Skin epidermis (tissue), 12 donors: ENCODE data around the gene RBMS2.

Experiments
- H3K27ac ChIP-seq, 21 experiments: fragments of 200-600 bp; sonication (generic) in 11 of 21; one replicate each; pipeline ENCODE4 v1.5.0; 2020; ENCODE audit warnings: mild to moderate bottlenecking in 3 of 21, inconsistent platforms in 2 of 21, moderate library complexity in 2 of 21
- H3K4me3 ChIP-seq, 7 experiments: fragments of 200-600 bp; sonication (generic) in 2 of 7; one replicate each; pipeline ENCODE4 v1.5.0; 2020; ENCODE audit warnings: inconsistent platforms in 2 of 7, mild to moderate bottlenecking in 2 of 7, moderate library complexity in 1 of 7

RBMS2 gene

DNA sequence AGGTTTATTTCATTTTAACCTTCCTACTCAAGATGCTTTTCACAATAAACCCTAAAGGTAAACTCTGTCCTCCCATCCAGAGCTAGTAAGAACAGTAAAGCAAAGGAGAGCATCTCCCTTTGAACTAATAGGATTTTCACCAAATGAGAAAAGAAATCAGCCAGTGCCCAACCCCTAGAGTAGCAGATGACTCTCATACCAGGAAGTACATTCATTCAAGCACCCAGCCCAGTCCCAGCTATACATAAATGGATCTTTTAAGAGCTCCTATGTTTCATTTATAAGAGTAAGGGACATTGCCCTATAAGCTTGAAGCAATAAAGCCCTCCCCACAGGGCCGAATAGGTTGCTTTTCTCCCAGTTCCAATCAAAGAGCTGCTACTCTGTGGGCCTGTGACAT lies 100.9 kb downstream of the RBMS2 start:
- Histone ChIP-seq H3K4me3 (no peak overlapping the region), H3K27ac (no peak overlapping the region)

DNA sequence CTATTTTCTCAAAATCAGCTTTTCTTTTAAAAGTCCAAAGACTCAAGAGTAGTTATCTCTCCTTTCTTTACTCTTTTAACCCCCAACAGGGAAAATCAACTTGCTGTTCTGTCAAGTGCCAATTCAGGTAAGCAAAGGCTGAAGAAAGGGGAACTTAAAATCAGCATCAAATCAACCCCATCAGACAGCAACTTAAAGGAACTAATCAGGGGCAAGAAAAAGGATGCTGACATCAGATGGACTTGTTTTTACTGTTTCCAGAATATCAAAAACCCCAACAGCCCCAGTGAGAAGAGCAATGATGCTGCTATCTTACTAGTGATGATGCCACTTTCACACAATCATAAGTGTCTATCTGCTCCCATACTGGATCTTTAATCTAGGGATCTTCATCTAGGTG lies 105.1 kb downstream of the RBMS2 start:
- Histone ChIP-seq H3K4me3 (no peak overlapping the region), H3K27ac (peak overlapping the region in 3 of 21 experiments; percentile 18 to 46 (median 43))

DNA sequence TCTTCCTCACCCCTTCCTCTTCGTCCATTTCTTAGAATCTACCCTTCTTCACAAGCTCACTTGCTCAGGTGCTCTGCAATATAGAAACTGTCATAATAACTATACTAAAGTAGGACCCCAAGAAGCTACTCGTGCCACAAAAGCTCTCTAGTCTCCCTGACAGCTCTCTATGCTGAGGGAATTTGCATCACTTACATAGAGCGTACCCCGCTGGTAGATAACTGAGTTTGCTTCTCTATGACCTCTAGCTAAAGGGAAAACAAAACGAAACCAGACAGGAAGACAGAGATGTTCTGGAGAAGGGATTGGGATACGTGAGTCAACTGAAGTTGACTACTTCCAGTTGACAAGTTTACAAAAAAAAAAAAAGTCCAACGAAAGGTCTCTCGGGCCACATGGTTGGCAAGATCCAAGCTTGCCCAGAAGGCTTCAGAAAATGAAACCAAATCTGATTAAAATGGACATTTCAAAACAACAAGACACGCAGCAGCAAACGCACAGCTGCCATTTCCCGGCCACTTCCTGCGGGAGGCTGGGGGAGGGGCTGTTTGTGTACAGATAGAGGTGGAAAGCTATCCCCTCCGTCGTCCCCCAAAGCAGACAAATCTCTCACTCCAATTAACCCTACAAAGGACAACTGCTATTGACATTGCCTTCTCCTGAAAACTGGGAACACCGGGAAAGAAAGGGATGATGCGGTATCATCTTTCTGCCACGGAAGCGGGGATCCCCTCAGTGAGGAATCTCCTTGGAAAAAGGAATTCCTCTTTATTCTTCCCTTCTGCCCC lies 107.2 kb downstream of the RBMS2 start:
- H3K27ac ChIP-seq: peak overlapping the region; percentile 75 to 99 (median 96)
- peak overlapping the region; percentile 75 to 99 (median 92) for H3K4me3 ChIP-seq

DNA sequence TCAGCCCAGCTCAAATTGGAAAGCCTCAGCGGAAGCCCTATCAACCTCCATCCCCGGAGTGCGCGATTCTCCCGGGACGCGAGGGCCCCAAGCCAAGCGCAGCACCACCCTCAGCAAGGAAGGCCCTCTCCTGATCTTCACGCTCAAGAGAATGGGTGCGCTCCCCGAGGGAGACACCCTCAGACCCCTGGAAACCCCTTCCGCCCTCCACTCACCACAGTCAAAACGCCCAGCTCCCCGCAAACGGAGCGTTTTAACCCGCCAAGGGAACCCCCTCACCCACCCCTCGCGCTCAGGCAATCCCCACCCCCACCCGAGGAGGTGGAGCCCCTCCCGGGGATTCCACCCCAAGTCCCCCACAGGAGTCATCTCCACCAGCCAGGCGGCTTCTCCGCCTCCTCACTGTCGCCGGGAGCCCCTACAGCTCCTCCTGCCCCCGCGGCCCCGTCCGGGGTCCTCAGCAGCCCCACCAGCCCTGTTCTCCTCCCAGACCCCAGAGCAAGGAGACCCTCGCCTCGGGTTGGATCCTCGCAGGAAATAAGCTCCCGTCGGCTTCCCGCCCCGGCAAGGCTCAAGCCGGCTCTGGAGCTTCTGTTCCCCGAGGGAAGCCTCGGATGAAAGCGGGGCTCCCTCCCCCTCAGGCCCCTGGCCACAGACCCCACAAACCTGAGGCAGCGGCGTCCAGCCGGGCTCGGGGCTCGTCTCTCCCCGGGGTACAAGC lies 108.0 kb downstream of the RBMS2 start:
- H3K27ac ChIP-seq: peak overlapping the region; percentile 75 to 99 (median 96)
- H3K4me3 ChIP-seq: peak overlapping the region; percentile 75 to 99 (median 92)

DNA sequence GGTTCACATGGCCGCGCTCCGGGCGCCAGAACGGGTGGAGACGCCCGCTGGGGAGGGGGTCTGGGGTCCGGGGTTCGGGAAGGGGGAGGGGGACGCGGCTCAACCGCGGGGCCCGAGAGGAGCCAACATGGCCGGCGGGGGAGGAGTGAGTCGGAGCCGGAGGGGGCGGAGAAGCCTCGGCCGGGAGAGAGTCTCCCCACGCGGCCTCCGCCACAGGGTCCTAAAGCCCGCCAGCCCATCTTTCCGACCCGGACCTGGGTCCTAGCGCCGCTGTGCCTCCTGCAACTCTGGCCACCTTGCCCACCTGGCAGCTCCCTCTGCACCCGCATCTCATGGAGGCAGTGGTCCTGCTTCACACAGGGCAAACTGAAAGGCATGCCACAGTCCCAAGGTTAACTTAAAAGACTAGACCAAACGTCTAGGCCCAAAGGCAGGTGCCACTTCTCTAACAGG lies 108.6 kb downstream of the RBMS2 start, which contains the start of gene BAZ2A:
TSS of gene BAZ2A (minus strand) at position 147 of the 453 bp plus-strand sequence. CDS start 12,796 bp downstream, outside the sequence.
- Histone ChIP-seq H3K27ac (peak within 1 kb of the TSS; percentile 75 to 99 (median 96)), H3K4me3 (peak within 1 kb of the TSS; percentile 75 to 99 (median 92))

DNA sequence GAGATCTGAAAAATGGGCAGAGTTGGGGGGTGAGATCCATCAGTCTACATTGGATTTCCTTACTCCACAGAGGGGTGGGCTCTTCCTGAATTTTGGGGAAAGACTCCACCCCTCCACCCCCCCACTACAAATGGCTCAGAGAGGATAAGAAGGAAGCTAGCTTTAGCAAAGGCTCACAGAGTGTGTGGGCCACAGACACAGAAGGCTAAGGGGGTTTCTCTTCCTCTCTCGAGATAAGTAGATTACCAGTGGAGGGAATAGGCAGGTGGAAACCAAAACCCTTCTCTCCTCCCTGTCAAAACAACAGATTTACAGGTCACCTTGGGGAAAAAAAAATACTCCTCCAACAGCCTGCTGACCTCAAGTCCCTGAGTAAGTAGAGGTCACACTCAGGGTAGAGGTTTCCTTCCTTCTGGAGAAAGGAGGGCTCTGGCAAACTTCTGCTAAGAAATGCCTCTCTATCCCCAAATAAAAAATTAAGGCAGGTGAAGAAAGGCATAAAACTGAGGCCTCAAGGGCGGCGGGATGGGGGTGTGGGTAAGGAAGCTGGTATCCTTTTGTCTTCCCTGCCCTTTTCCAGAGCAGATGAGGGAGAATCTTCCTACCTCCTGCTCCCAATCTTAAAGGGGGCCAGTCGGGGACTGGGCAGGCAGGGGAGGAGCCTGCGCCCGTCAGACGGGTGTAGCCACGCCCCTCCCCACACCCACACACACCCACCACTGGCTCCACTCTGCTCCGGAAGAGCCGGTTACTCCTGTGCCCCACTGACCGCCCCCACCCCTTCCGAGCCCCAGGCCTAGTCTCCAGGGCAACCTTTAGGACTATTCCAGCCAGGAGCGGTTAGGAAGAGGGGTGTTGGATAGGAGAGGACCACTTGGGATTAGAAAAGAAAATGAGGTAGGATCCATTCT lies 110.4 kb downstream of the RBMS2 start:
- peak overlapping the region in 2 of 7 experiments; percentile 11 to 74 for H3K4me3 ChIP-seq
- H3K27ac ChIP-seq: peak overlapping the region in 19 of 21 experiments; percentile 4 to 97 (median 81)

DNA sequence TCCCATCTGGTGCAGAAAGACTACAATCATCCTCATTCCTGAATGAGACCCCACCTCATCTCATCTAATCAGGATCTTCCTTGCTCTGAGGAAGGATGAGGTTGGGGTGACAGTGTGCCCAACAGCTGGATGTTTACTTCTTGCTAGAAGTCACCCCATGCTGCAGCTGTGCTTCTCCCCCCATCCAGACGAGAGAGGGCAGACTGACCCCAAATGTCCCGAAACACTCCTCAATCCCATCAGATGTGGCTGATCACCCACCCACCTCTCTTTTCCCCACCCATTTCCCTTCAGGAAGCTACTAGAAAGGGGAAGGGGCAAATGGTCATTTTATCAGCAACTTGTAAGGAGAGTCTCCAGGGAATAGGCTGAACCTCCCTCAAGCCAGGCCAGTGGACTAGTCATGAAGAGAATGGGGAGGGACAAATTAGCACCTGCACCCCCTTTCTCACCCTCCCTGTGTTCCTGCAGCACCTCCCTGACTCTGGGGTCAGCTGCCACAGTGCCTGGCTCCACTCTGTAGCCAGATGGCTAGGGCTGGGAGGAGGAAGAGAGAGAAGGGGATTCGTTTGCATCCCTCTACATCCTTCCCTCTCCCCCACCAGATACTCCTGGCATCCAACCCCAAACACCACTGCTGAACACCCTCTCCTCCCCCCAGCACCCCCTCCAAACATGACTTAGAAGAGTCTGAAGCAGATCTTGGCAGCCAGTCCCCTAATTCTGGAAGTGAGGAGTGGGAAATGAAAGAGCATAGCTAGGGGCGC lies 111.3 kb downstream of the RBMS2 start:
- Histone ChIP-seq H3K27ac (peak overlapping the region in 18 of 21 experiments; percentile 4 to 97 (median 85)), H3K4me3 (peak overlapping the region in 2 of 7 experiments; percentile 11 to 74)

DNA sequence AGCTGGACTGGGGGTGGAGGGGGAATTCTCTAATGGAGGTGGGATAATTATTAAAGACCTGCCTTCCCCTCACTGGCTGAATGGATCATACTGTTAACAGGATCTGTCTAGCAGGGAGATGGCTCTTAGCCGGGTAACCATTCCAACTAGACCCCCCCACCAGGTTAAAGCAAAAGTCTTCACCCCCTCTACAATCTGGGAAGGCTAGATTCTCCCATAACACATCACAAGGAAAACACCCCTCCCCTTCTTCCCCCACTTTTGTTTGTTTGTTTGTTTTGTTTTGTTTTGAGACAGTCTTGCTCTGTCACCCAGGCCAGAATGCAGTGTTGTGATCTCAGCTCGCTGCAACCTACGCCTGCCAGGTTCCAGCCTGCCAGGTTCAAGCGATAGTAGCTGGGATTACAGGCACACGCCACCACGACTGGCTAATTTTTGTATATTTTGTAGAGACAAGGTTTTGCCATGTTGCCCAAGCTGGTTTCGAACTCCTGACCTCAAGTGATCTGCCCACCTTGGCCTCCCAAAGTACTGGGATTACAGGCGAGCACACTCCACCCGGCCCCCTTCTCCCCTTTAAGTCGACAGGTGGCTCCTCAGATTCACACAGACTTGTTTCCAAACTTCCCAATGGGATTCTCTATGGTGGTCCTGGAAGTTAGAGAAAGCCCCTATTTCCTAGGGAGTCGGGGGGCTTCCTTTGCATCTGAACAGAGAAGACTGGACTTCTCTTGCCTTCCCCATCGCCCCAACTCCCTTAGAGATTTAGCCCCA lies 112.0 kb downstream of the RBMS2 start:
- H3K4me3 ChIP-seq: peak overlapping the region; percentile 67 to 81 (median 74)
- H3K27ac ChIP-seq: peak overlapping the region in 19 of 21 experiments; percentile 76 to 97 (median 88)

DNA sequence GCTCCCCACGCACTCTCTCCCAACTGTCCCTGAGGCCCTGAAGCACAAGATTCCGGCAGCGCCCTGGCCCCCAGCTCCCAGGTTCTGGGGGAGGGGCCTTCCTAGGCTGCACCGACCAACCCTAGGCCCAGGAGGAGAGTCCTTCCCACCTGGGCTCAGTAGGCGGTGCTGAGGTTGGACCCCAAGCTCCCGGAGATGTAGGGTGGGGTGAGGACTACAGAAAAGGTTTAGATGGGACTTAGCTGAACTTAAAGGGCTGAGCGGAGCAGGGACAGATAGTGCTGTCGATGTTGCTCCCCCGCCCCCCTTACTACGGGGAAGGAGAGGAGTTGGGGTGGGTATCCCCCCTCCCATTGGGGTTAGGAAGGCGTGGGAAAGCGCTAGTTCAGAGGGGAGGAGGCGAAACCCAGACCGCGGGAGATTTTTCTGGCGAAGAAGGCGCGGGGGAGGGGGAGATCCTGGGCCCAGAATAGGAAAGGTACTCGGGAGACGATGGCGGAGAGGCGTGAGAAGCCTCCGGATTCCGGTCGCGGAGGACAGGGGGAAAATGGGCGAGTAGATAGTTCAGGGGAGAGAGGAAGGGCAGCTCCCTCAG lies 112.7 kb downstream of the RBMS2 start:
- Histone ChIP-seq H3K4me3 (peak overlapping the region; percentile 67 to 81 (median 74)), H3K27ac (peak overlapping the region in 20 of 21 experiments; percentile 76 to 97 (median 88))

DNA sequence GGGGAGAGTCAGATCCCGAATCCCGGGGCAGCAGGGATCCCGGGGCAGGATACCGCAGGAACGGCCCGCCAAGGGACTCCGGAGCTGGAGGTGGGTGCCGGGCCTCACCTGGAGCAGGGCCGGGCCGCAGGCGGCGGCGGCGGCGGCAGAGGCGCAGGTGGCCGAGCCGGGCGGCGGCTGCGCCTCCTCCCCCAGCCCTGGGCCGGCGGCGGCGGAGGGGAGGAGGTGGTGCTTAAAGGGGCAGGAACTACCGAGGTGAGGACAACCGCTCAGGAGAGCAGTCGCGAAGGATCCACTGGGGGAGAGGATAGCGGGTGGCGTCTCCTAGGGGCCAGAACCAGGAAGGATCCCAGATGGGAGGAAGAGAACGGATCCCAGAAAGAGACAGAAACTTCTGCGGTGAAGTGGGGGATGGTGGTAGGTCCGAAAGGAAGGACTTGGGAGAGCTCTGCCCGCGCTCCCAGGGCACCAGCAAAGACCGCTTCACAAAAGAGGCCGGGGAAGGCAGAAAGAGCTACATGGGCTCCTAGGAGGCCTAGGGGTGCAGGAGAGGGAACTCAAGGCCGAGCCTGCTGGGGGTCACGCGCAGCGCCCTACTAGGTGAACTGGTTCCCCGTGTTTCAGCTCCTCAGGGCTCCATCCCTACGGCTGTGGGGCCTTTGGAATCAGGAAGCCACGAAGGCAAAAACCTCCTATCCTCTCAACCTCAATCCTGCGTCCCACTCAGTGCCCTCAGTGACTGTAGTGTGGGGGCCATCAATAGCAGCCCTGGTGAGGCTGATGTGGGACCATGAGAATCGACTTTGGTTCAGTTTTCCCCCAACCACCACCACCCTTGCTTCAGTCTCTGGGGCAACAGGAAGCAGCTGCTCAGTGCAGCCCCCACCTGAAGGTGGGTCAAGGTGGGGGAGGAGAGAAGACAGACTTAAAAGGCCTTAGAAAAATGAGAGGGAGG lies 113.5 kb downstream of the RBMS2 start:
- H3K27ac ChIP-seq: peak overlapping the region; percentile 16 to 97 (median 88)

DNA sequence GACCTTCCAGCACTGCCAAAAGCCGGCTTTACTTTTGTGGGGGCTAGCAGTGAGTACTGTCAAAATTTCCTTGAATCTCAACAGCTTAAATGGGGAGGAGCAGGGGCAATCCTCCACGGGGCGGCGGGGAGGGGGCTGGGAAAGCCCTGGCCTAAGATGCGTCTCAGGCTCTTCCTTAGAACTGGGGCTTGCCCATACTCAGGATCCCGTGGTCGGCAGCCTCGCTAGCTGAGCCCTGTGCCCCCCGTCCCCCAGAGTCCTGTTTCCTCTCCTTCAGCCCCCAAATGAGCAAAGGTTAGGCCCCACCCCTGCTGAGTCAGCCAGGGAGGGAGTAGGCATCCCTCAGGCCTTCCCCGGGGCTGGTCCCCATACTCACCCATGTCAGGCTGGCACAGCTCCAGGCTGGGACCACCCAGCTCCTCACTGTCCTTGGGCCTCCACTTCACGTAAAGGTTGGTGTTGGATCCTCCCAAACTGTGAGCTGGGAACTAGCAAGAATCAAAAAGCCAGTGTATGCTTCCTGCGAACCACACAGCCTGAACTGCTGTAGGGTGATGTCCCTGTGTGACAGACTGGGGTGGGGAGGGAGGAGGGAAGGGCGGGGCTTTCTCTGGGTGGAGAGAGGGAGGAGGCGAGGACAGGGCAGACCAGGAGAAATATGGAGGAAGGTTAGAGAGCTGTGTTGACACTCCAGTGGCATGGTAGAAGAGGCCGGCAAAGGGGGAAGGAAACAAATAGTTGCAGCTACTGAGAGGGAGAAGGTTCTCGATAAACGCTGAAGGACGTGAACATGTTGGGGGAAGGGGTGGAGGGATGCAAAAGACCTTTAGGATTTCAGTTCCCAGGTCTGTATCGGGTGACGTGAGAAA lies 114.4 kb downstream of the RBMS2 start:
- Histone ChIP-seq H3K27ac (peak overlapping the region in 20 of 21 experiments; percentile 76 to 97 (median 88)), H3K4me3 (peak overlapping the region; percentile 67 to 81 (median 74))

More for the DNA sequence above, 113.5 kb downstream of the RBMS2 start:
- H3K4me3 ChIP-seq: peak overlapping the region; percentile 67 to 81 (median 74)

DNA sequence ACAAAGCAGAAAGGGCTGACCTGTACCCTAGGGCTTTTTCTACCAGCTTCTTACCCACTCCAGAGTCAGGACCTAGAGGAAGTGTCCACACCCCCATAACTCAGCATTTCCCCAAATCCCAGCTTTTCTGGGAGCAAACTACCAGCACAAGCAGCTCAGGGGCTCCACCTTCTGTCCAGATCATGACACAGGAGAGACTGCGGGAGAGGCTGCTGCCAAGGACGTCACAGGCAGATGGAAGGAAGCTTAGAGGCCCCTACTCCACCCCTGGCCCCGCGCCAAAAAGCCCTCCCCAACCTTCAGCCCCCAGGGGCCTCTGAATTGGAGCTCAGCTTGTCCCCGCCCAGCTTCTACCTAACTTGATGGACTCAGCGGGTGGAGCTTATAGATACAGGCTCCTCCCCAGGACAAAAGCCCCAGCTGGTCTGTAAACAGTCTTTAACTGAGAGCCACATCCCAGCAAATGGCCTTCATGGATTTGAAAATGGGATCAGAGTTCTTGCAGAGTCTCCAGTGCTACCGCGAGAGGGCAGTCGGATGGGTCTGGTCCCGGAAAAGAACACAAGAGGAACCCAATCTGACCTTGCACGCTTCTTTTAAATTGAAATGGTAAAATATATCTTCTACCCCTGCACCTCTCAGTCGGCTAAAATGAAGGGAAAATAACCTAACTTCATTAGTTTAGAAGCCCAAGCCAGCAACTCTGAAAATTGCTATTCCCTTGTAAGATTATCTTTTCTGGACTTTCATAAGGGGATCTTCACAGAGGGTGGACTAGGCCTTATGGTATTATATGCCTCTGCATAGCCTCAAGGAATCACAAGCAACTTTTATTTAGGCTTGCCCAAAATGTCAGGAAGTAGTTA lies 115.3 kb downstream of the RBMS2 start:
- Histone ChIP-seq H3K4me3 (peak overlapping the region; percentile 67 to 81 (median 74)), H3K27ac (peak overlapping the region in 20 of 21 experiments; percentile 76 to 97 (median 88))

DNA sequence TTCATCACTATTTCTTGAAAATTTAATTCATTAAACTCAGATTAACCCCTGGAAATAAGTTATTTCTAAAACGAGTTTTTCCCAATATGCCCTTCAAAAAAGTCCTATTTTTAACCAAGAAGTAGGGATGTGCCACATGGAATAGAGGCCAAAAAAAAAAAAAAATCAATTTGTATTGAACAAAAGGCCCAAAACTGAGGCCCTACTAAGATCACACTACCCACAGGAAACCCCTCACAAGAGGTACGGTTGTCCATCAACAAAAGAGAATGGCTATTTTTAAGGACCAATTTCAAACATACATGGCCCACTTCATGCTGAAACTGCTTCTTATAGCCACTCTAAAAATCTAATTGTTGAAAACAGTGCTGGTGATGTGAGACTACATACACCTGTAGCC lies 116.0 kb downstream of the RBMS2 start:
- Histone ChIP-seq H3K4me3 (no peak overlapping the region), H3K27ac (peak overlapping the region in 14 of 21 experiments; percentile 81 to 97 (median 88))

DNA sequence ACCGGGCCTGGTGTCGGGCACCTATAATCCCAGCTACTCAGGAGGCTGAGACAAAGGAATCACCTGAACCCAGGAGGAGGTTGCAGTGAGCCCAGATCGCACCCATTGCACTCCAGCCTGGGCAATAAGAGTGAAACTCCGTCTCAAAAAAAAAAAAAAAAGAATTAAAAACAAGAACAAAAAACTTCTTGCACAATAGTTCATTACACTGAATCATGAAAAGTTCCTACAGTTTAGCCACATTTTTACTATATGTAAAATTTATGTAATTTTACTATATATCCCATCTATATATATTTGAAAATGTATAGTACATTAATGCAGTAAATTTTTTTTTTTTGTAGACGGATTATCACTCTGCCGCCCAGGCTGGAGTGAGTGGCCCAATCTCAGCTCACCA lies 119.6 kb downstream of the RBMS2 start:
- H3K4me3 ChIP-seq: no peak overlapping the region
- no peak overlapping the region for H3K27ac ChIP-seq
